GM23248 (cell line): ENCODE results near the gene ACOT7. TPM values are rescaled to one million over a fixed set of nuclear protein-coding genes. Genes with fewer than 3 reads are reported as not detected.
A peak's percentile ranks its signal among the peaks of the same experiment; 100 is the strongest.

Experiments used
- DNase-seq: peaks from one replicate; pipeline ENCODE4 v3.0.0-alpha.2; 2015
- H2AFZ ChIP-seq: fragments of 200-600 bp; sonication (generic); 2 replicates; pipeline ENCODE4 v1.6.1; 2016; ENCODE audit warnings: antibody characterized with exemption
- H3F3A ChIP-seq: fragments of 200-600 bp; sonication (generic); 2 replicates; pipeline ENCODE4 v1.6.1; 2016; ENCODE audit warnings: mild to moderate bottlenecking, antibody characterized with exemption, mixed run types; ENCODE audit not compliant: insufficient read depth
- H3K27ac ChIP-seq: fragments of 200-600 bp; sonication (generic); 2 replicates; pipeline ENCODE4 v1.5.1; 2016; ENCODE audit warnings: mild to moderate bottlenecking
- H3K27me3 ChIP-seq: fragments of 200-600 bp; sonication (generic); replicated peaks from 2 replicates; pipeline ENCODE4 v1.6.1; 2016; ENCODE audit warnings: mild to moderate bottlenecking; ENCODE audit not compliant: insufficient read depth
- H3K36me3 ChIP-seq: fragments of 200-600 bp; sonication (generic); 2 replicates; pipeline ENCODE4 v1.6.1; 2016; ENCODE audit warnings: low read depth, mild to moderate bottlenecking
- H3K4me1 ChIP-seq: fragments of 200-600 bp; sonication (generic); 2 replicates; pipeline ENCODE4 v1.6.1; 2016; ENCODE audit warnings: mild to moderate bottlenecking; ENCODE audit not compliant: insufficient read depth
- H3K4me2 ChIP-seq: fragments of 200-600 bp; sonication (generic); one replicate; pipeline ENCODE4 v1.6.1; 2016; ENCODE audit warnings: mild to moderate bottlenecking; ENCODE audit not compliant: unreplicated experiment
- H3K4me3 ChIP-seq: fragments of 200-600 bp; sonication (generic); 2 replicates; pipeline ENCODE4 v1.5.1; 2016; ENCODE audit warnings: mild to moderate bottlenecking
- H3K79me2 ChIP-seq: fragments of 200-600 bp; sonication (generic); 2 replicates; pipeline ENCODE4 v1.6.1; 2016; ENCODE audit warnings: mild to moderate bottlenecking; ENCODE audit not compliant: insufficient read depth
- H3K9ac ChIP-seq: fragments of 200-600 bp; sonication (generic); 2 replicates; pipeline ENCODE4 v1.6.1; 2016; ENCODE audit warnings: mild to moderate bottlenecking
- H3K9me2 ChIP-seq: fragments of 200-600 bp; sonication (generic); 2 replicates; pipeline ENCODE4 v1.6.1; 2016; ENCODE audit warnings: mixed run types, mild to moderate bottlenecking, moderate library complexity; ENCODE audit not compliant: insufficient read depth
- H3K9me3 ChIP-seq: fragments of 200-600 bp; sonication (generic); one replicate; pipeline ENCODE4 v1.6.1; 2017; ENCODE audit warnings: low read depth
- H4K20me1 ChIP-seq: fragments of 200-600 bp; sonication (generic); 2 replicates; pipeline ENCODE4 v1.6.0; 2016; ENCODE audit not compliant: insufficient read depth
- EZH2 ChIP-seq: fragments of 200-600 bp; sonication (generic); IDR thresholded peaks from 2 replicates; pipeline ENCODE4 v1.6.1; 2018; ENCODE audit warnings: antibody characterized with exemption, mild to moderate bottlenecking; ENCODE audit not compliant: insufficient read depth, poor library complexity, severe bottlenecking
- EZH2phosphoT487 ChIP-seq: fragments of 200-600 bp; sonication (generic); IDR thresholded peaks from 2 replicates; pipeline ENCODE4 v1.6.1; 2018; ENCODE audit warnings: antibody characterized with exemption, moderate library complexity, mild to moderate bottlenecking, low read depth; ENCODE audit not compliant: insufficient read depth
- WGBS, 2 experiments: methylation state at CpG; one replicate each; pipeline ENCODE4 v1.1.6; 2015 to 2017; ENCODE audit warnings: low lambda C conversion rate in 2 of 2, low coverage in 1 of 2; ENCODE audit errors: missing lambda C conversion rate in 2 of 2; 5-methylcytosine and 5-hydroxymethylcytosine counted together
- in situ Hi-C: fragments of 300-500 bp; cut with MboI; formaldehyde crosslinking; loops from 2 replicates; pipeline ENCODE4 v1.15.0; 2020
- polyA plus RNA-seq: library from polyadenylated mRNA; unstranded; fragments of >200 nt; fragmentation: Nextera tagmentation; extraction: Ambion mirVana; gene quantifications from 2 replicates; pipeline ENCODE4 v1.2.1, GENCODE V29; 2016
- total RNA-seq: library from RNA; depleted of rRNA; stranded (reverse); fragments of >200 nt; shearing (Covaris generic); gene quantifications from 2 replicates; pipeline ENCODE4 v1.2.3, GENCODE V29; 2014

The ACOT7 gene
- total and polyA plus RNA-seq, 2 experiments from 2014 or later = 25.7 to 74.7 TPM

DNA sequence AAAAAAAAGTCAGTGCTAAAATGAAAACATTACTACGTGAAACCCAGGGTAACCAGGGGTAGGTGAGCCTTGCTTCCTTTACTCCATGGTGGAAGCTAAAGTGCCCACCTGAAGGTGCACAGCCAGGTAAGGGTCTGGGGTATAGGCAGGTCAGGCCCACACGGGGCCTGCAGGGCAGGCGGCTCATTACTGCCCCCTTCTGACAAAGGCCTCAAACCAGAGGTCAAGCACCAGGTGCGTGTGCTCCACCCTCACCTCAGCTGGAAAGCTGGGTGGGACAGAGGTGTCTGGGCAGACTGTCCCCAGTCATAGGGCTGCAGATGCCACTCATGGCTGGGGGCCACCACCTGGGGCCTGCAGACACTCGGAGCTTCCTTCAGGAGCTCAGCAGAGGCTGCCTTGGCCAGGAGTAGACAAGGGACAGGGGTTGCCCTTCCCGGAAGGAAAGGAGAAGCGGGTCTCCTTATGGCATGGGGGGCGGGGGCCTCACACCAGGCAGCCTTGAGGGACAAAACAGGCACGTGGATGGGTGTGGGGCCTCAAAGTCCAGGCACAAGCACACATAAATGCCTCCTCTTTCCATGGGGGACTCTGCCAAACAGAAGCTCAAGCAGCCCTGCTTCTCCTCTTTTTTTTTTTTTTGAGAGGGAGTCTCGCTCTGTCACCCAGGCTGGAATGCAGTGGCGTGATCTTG lies 36.2 kb downstream of the ACOT7 start:
- H3K9ac ChIP-seq = no peak overlapping the region
- no peaks in the 10 kb centered on the region for H3K27me3 ChIP-seq
- H2AFZ ChIP-seq = no peak overlapping the region
- no peak overlapping the region for H3K27ac ChIP-seq
- no peak overlapping the region for H3K4me2 ChIP-seq
- H3K79me2 ChIP-seq = no peaks in the 10 kb centered on the region
- H3K36me3 ChIP-seq = no peaks in the 10 kb centered on the region
- TF ChIP-seq EZH2phosphoT487 (no peak), EZH2 (no peak)
- H4K20me1 ChIP-seq = no peaks in the 10 kb centered on the region
- H3K4me1 ChIP-seq = peaks cover 14% of the 10 kb centered on the region
- no peak overlapping the region for H3K4me3 ChIP-seq
- H3K9me3 ChIP-seq = no peaks in the 10 kb centered on the region
- WGBS, 2 experiments = 80 to 88% methylated on average over 11 of the region's 11 CpGs
- H3K9me2 ChIP-seq = no peaks in the 10 kb centered on the region
- no peak for DNase-seq
- in situ Hi-C loops = no loop called here
- H3F3A ChIP-seq = no peaks in the 10 kb centered on the region

- Histone ChIP-seq H3K79me2 (no peaks in the 10 kb centered on the region), H3K9ac (no peak overlapping the region), H3K9me3 (no peaks in the 10 kb centered on the region), H3K9me2 (no peaks in the 10 kb centered on the region), H3K27me3 (no peaks in the 10 kb centered on the region), H3K4me3 (no peak overlapping the region), H3K36me3 (no peaks in the 10 kb centered on the region), H2AFZ (no peak overlapping the region), H3K4me1 (peaks cover 14% of the 10 kb centered on the region), H3K27ac (no peak overlapping the region), H3F3A (no peaks in the 10 kb centered on the region), H4K20me1 (no peaks in the 10 kb centered on the region), H3K4me2 (no peak overlapping the region)
- in situ Hi-C loops = no loop called here
- no peak for DNase-seq
- WGBS, 2 experiments = 93 to 95% methylated on average over 11 of the region's 11 CpGs
- TF ChIP-seq EZH2 (no peak), EZH2phosphoT487 (no peak)
These were observed 37.9 kb downstream of the ACOT7 start for GRCh38 chr1:6355621-6356020.

- Histone ChIP-seq H3K4me1 (peaks cover 14% of the 10 kb centered on the region), H3K36me3 (no peaks in the 10 kb centered on the region), H3K4me3 (no peak overlapping the region), H3K9ac (no peak overlapping the region), H2AFZ (no peak overlapping the region), H3K79me2 (no peaks in the 10 kb centered on the region), H4K20me1 (no peaks in the 10 kb centered on the region), H3K27me3 (no peaks in the 10 kb centered on the region), H3K4me2 (no peak overlapping the region), H3K9me3 (no peaks in the 10 kb centered on the region), H3K27ac (no peak overlapping the region), H3K9me2 (no peaks in the 10 kb centered on the region), H3F3A (no peaks in the 10 kb centered on the region)
- DNase-seq = no peak
- in situ Hi-C loops = no loop called here
- 94 to 97% methylated on average over 10 to 12 of the region's 12 CpGs for WGBS, 2 experiments
- TF ChIP-seq EZH2 (no peak), EZH2phosphoT487 (no peak)
These were observed 38.8 kb downstream of the ACOT7 start for GRCh38 chr1:6354659-6355317.

DNA sequence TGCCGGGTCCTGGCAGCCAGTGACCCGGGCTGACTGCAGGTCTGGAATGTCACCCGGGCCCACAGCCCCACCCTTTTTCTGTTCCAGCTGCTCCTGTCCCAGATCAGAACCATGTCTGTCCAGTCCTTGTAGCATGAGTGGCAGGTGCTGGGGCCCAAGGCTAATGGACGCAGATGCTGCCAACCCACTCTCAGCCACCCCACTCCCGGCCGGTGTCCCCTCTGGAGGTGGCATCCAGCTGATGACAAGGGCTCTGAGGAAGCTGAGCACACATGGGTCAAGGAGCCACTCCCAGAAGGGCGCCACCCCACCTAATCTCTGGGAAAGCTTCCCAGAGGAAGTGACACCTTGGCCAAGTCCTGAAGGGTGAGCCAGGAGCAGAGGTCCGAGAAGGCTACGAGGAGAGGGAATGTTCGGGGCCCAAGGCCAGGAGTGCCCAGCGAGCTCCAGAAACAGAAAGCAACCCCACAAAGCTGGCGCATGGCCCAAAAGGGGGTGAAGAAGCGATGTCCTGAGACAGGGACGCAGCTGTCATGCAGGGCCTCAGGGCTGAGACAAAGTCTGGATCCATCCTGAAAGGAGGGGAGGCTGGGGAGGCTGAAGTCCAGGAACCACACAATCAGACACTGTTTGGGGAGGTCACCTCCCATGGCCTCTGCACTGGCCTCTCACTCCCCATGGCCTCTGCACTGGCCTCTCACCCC lies 39.5 kb downstream of the ACOT7 start:
- Histone ChIP-seq H3K36me3 (no peaks in the 10 kb centered on the region), H3K9ac (peak overlapping the region; percentile 25; the same call in 1 of the 2 replicates), H3K4me1 (peaks cover 10% of the 10 kb centered on the region), H3K9me3 (no peaks in the 10 kb centered on the region), H3K9me2 (no peaks in the 10 kb centered on the region), H3K27me3 (no peaks in the 10 kb centered on the region), H4K20me1 (no peaks in the 10 kb centered on the region), H3K27ac (no peak overlapping the region), H3K4me2 (no peak overlapping the region), H3F3A (no peaks in the 10 kb centered on the region), H3K79me2 (no peaks in the 10 kb centered on the region), H2AFZ (no peak overlapping the region), H3K4me3 (no peak overlapping the region)
- TF ChIP-seq EZH2 (no peak), EZH2phosphoT487 (no peak)
- WGBS, 2 experiments = 42 to 45% methylated on average over 14 of the region's 14 CpGs
- DNase-seq = no peak
- in situ Hi-C loops = no loop called here
